Measurements from ENCODE around the gene SEC23B. TPM values are rescaled to one million over a fixed set of nuclear protein-coding genes. Genes with fewer than 3 reads are reported as not detected.

Gene SEC23B
- total RNA-seq, 2 donors from 2014 or later: 56.5 to 77.8 TPM

GRCh38 chr20:18553746-18554145, 46.0 kb downstream of the SEC23B start:
- Histone ChIP-seq H3K36me3 (peaks cover 15% of the 10 kb centered on the region), H3K4me1 (no peaks in the 10 kb centered on the region), H3K9me3 (no peaks in the 10 kb centered on the region), H3K9ac (ENCODE audit: low read depth in 2 of 2, low read length in 2 of 2) (no peak overlapping the region), H3K4me3 (no peak overlapping the region), H3K27ac (no peak overlapping the region), H3K27me3 (no peaks in the 10 kb centered on the region)
- DNase-seq: no peak
- no peak for TF ChIP-seq CTCF (IDR thresholded peaks at IDR 0.05)
- intact Hi-C loops (cut with DNase I): no loop called here

- Histone ChIP-seq H3K9ac (ENCODE audit: low read depth in 2 of 2, low read length in 2 of 2) (peak within 1 kb of the TSS; percentile 83 to 88), H3K27me3 (no peaks in the 10 kb centered on the region), H3K4me1 (no peaks in the 10 kb centered on the region), H3K27ac (peak within 1 kb of the TSS; percentile 68), H3K4me3 (peak within 1 kb of the TSS; percentile 58), H3K36me3 (peaks cover 3% of the 10 kb centered on the region), H3K9me3 (no peaks in the 10 kb centered on the region)
- no peak for TF ChIP-seq CTCF (IDR thresholded peaks at IDR 0.05)
- intact Hi-C loops (cut with DNase I): loop anchor here (5.0 kb wide), 1 partner anchor 60 kb away; the partner anchor contains the start of gene SEC23B
- DNase-seq: peak; percentile 96
Observed at GRCh38 chr20:18566892-18567738, 59.4 kb downstream of the SEC23B start, which contains the start of gene SMIM26. SMIM26 (plus strand) TSS chr20:18567432; CDS start chr20:18567479, 47 bp downstream.

GRCh38 chr20:18567739-18568091, 60.0 kb downstream of the SEC23B start:
- peak overlapping the region; percentile 83 to 88 for H3K9ac ChIP-seq (ENCODE audit: low read depth in 2 of 2, low read length in 2 of 2)
- no peaks in the 10 kb centered on the region for H3K36me3 ChIP-seq
- no peak for TF ChIP-seq CTCF (IDR thresholded peaks at IDR 0.05)
- H3K27me3 ChIP-seq: no peaks in the 10 kb centered on the region
- no peaks in the 10 kb centered on the region for H3K4me1 ChIP-seq
- no peak for DNase-seq
- H3K4me3 ChIP-seq: peak overlapping the region; percentile 58
- intact Hi-C loops (cut with DNase I): loop anchor here (5.0 kb wide), 1 partner anchor 60 kb away; the partner anchor contains the start of gene SEC23B
- H3K9me3 ChIP-seq: no peaks in the 10 kb centered on the region
- H3K27ac ChIP-seq: peak overlapping the region; percentile 68

DNA sequence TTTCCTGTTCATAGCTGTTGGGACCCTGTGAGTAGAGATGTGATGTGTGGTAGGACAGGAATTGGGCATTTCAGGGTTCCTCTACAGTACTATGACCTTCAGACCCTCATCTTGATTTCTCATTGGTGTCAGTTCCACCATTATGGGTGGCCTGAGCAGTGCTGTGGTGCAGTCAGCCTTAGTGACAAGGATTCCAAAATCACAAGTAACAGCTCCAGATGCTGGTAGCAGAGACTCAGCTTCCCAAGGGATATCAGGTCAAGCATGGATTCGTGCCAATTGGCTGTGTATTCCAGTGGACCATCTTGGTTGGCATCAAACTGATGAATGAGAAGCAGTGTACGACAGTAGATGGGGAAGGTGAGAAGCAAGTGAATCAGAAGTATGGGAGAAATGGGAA, 63.3 kb downstream of the SEC23B start:
- no peak for DNase-seq

DNA sequence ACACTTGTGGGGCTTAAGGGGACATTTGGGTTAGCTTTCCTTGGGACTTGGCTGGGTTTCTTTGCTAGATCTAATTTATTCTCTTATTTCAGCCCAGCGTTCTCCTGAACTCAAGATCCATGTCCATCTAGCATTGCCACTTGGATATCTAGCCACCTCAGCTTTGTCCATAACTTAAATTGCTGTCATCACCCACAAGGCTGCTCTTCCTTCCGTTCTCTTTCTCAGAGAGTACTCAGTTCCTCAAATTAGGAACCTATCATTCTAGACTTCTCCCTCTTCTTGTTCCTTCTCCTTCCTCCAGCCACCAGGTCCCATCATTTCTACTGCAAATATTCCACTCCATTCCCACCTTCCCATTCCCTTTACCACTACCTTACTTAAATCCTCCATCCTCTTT, 63.8 kb downstream of the SEC23B start:
- DNase-seq: no peak
- Histone ChIP-seq H3K36me3 (no peaks in the 10 kb centered on the region), H3K4me1 (no peaks in the 10 kb centered on the region), H3K4me3 (no peak overlapping the region), H3K9me3 (no peaks in the 10 kb centered on the region), H3K27me3 (no peaks in the 10 kb centered on the region), H3K27ac (no peak overlapping the region), H3K9ac (ENCODE audit: low read depth in 2 of 2, low read length in 2 of 2) (no peak overlapping the region)
- intact Hi-C loops (cut with DNase I): loop anchor here (10.0 kb wide), 1 partner anchor 157 kb away; no protein-coding TSS in a partner anchor
- TF ChIP-seq CTCF (IDR thresholded peaks at IDR 0.05): no peak

More for the DNA sequence above, 63.3 kb downstream of the SEC23B start:
- H3K4me1 ChIP-seq: no peaks in the 10 kb centered on the region
- H3K9ac ChIP-seq (ENCODE audit: low read depth in 2 of 2, low read length in 2 of 2): no peak overlapping the region
- no peak overlapping the region for H3K27ac ChIP-seq
- no peaks in the 10 kb centered on the region for H3K36me3 ChIP-seq
- H3K4me3 ChIP-seq: no peak overlapping the region
- H3K9me3 ChIP-seq: no peaks in the 10 kb centered on the region
- intact Hi-C loops (cut with DNase I): loop anchor here (10.0 kb wide), 1 partner anchor 156 kb away; no protein-coding TSS in a partner anchor
- TF ChIP-seq CTCF (IDR thresholded peaks at IDR 0.05): no peak
- no peaks in the 10 kb centered on the region for H3K27me3 ChIP-seq

Data from colonic mucosa (tissue), 4 donors.